K562 (cell line): ENCODE results near the gene DPH6. TPM values are rescaled to one million over a fixed set of nuclear protein-coding genes. Genes with fewer than 3 reads are reported as not detected.

ENCODE experiments used
- ATAC-seq: fragments of 200-7000 bp; cut with Tn5 transposase; 3 replicates; pipeline ENCODE4 v1.9.1; 2020; ENCODE audit warnings: moderate library complexity
- BruUV-seq: library from RNA; stranded (reverse); fragments of 400-500 nt; replicated peaks from 2 replicates; lab custom pipeline; 2021; lab: Mats Ljungman, UMichigan
- CTCF ChIA-PET: fragments of 300-600 bp; formaldehyde crosslinking; extraction: SDS; loops from one replicate; lab custom pipeline; 2021; ENCODE audit warnings: low intra/inter-chr PET ratio; lab: Yijun Ruan, JAX
- POLR2A ChIA-PET: fragments of 300-600, 350-650 bp; sonication (Branson Sonifier 250); formaldehyde crosslinking; extraction: SDS; loops from one replicate; lab custom pipeline; 2021; ENCODE audit warnings: antibody characterized with exemption, inconsistent platforms; lab: Yijun Ruan, JAX
- DNase-seq, 4 experiments: peaks; one replicate each; pipeline versions ENCODE4 v3.0.0 to v3.0.0-alpha.2; 2011 to 2018; ENCODE audit warnings: low spot score in 3 of 4, mixed read lengths in 3 of 4; ENCODE audit errors: extremely low read depth in 1 of 4
- FAIRE-seq: peaks from 2 replicates; lab custom pipeline; 2011; peaks lifted over from hg19 to GRCh38; lab: Jason Lieb, UNC
- H2AFZ ChIP-seq: 2 replicates; pipeline ENCODE4 v1.6.0; 2011; ENCODE audit warnings: low read depth, low read length, control low read depth, inconsistent platforms
- H3K27ac ChIP-seq: fragments of 200-600 bp; 3 replicates; pipeline ENCODE4 v1.8.0; 2011; ENCODE audit warnings: low read depth, mild to moderate bottlenecking, control low read depth, inconsistent platforms, low read length, moderate library complexity, mixed read lengths; ENCODE audit errors: extremely low read depth
- H3K27me3 ChIP-seq, 2 experiments: fragments of 300-600 bp in 1 of 2; 2 replicates in 1 of 2; 3 replicates in 1 of 2; pipeline versions ENCODE4 v1.6.0 to v1.8.0; 2011; ENCODE audit warnings: inconsistent platforms in 2 of 2, low read length in 2 of 2, mild to moderate bottlenecking in 1 of 2, mixed read lengths in 1 of 2, moderate library complexity in 1 of 2; ENCODE audit not compliant: control insufficient read depth in 2 of 2, insufficient read depth in 2 of 2
- H3K36me3 ChIP-seq: fragments of 300-600 bp; 3 replicates; pipeline ENCODE4 v1.8.0; 2011; ENCODE audit warnings: mild to moderate bottlenecking, low read length, inconsistent platforms; ENCODE audit not compliant: control insufficient read depth, insufficient read depth
- H3K4me1 ChIP-seq, 2 experiments: fragments of 200-600 bp in 1 of 2; replicated peaks in 1 of 2; 2 replicates in 1 of 2; 3 replicates in 1 of 2; pipeline versions ENCODE4 v1.5.1 to v1.8.0; 2011; ENCODE audit warnings: inconsistent platforms in 2 of 2, low read length in 2 of 2, mild to moderate bottlenecking in 1 of 2, mixed read lengths in 1 of 2, moderate library complexity in 1 of 2; ENCODE audit not compliant: control insufficient read depth in 2 of 2, insufficient read depth in 2 of 2
- H3K4me2 ChIP-seq: 2 replicates; pipeline ENCODE4 v1.6.1; 2011; ENCODE audit warnings: low read length, control low read depth, inconsistent platforms, mixed read lengths; ENCODE audit not compliant: insufficient read depth
- H3K4me3 ChIP-seq: fragments of 200-600 bp; sonication (generic), shearing (Covaris generic); 2 replicates; pipeline ENCODE4 v1.5.1; 2016; ENCODE audit warnings: control low read depth, inconsistent platforms
- H3K79me2 ChIP-seq: fragments of 200-600 bp; 3 replicates; pipeline ENCODE4 v1.8.0; 2011; ENCODE audit warnings: low read length, inconsistent platforms; ENCODE audit not compliant: control insufficient read depth, insufficient read depth
- H3K9ac ChIP-seq, 2 experiments: 2 replicates each; pipeline versions ENCODE4 v1.6.0 to v1.6.1; 2011; ENCODE audit warnings: low read depth in 2 of 2, low read length in 2 of 2, control low read depth in 1 of 2, inconsistent platforms in 1 of 2, mild to moderate bottlenecking in 1 of 2, mixed read lengths in 1 of 2; ENCODE audit not compliant: insufficient read depth in 1 of 2
- H3K9me1 ChIP-seq: one replicate; pipeline ENCODE4 v1.6.0; 2011; ENCODE audit warnings: inconsistent platforms, mild to moderate bottlenecking, low read length, moderate library complexity; ENCODE audit not compliant: control insufficient read depth, insufficient read depth
- H3K9me3 ChIP-seq: replicated peaks from 2 replicates; pipeline ENCODE4 v1.5.1; 2011; ENCODE audit warnings: low read depth, low read length, inconsistent platforms; ENCODE audit not compliant: control insufficient read depth, insufficient read depth
- H4K20me1 ChIP-seq: replicated peaks from 2 replicates; pipeline ENCODE4 v1.6.1; 2011; ENCODE audit warnings: low read length, inconsistent platforms, mixed read lengths; ENCODE audit not compliant: control insufficient read depth, insufficient read depth
- ARHGAP35 ChIP-seq: fragments of 450-650 bp; IDR thresholded peaks from 2 replicates; pipeline ENCODE4 v1.6.1; 2018; ENCODE audit not compliant: partially characterized antibody
- FOSL1 ChIP-seq: fragments of 200-800 bp; sonication (Bioruptor generic); conservative IDR thresholded peaks from 2 replicates; pipeline ENCODE4 v1.6.1; 2016; ENCODE audit warnings: missing genetic modification characterization, missing compliant biosample characterization
- MEF2D ChIP-seq: conservative IDR thresholded peaks from 2 replicates; pipeline ENCODE4 v1.6.1; 2016; ENCODE audit warnings: low read depth, missing genetic modification characterization, missing compliant biosample characterization
- NCOR1 ChIP-seq: fragments of 450-650 bp; IDR thresholded peaks from 2 replicates; pipeline ENCODE4 v1.6.1; 2016; ENCODE audit warnings: mild to moderate bottlenecking, moderate library complexity
- SMAD1 ChIP-seq: fragments of 150-350 bp; IDR thresholded peaks from 2 replicates; pipeline ENCODE4 v1.6.1; 2014; ENCODE audit warnings: low read length, low read depth; ENCODE audit not compliant: partially characterized antibody
- SMAD3 ChIP-seq: fragments of 450-650 bp; formaldehyde crosslinking; conservative IDR thresholded peaks from 2 replicates; pipeline ENCODE4 v1.4.0; 2020; ENCODE audit warnings: mild to moderate bottlenecking
- ZNF431 ChIP-seq: sonication (generic); formaldehyde crosslinking; IDR thresholded peaks from 2 replicates; pipeline ENCODE4 v1.8.0; 2022; ENCODE audit warnings: mild to moderate bottlenecking, missing genetic modification reagents
- whole genome bisulfite sequencing: fragments of 100-300 bp; shearing (Covaris generic); methylation state at CpG from one replicate; pipeline ENCODE4 v1.1.6; 2016; ENCODE audit warnings: low coverage, mixed read lengths; ENCODE audit not compliant: insufficient coverage; ENCODE audit errors: missing lambda C conversion rate; 5-methylcytosine and 5-hydroxymethylcytosine counted together
- in situ Hi-C: fragments of 300-500 bp; cut with MboI; formaldehyde crosslinking; loops from 4 replicates; pipeline ENCODE4 v1.15.0; 2018; ENCODE audit warnings: inconsistent platforms, mixed read lengths
- intact Hi-C: fragments of 100-400 bp; cut with micrococcal nuclease; formaldehyde crosslinking; loops from 2 replicates; pipeline ENCODE4 v1.14.2; 2022
- polyA plus RNA-seq, 8 experiments: library from polyadenylated mRNA; depleted of rRNA in 4 of 8; stranded (reverse) in 5 of 8; unstranded in 3 of 8; fragments of >200 nt; fragmentation: Nextera tagmentation in 2 of 8; fragmentation: Illumina TruSeq in 1 of 8; extraction: Ambion mirVana in 2 of 8; extraction: Trizol in 1 of 8; gene quantifications; 2 replicates each; pipeline versions ENCODE4 v1.2.1 to v1.2.3, GENCODE V29; 2011 to 2014; ENCODE audit warnings: inconsistent platforms in 1 of 8, missing spikeins in 1 of 8
- total RNA-seq, 7 experiments: library from RNA; depleted of rRNA in 6 of 7; stranded (reverse); fragments of >200 nt in 6 of 7; fragmentation: Illumina TruSeq in 2 of 7; extraction: Trizol in 2 of 7; gene quantifications; 2 replicates each; pipeline versions ENCODE4 v1.2.1 to v1.2.3, GENCODE V29; 2011 to 2021; ENCODE audit warnings: low replicate concordance in 1 of 7
- TF ChIP-seq, protein P1 (sequence below): IDR thresholded peaks from 3 replicates; pipeline ENCODE4 v1.6.1; 2011; ENCODE audit warnings: borderline replicate concordance, mild to moderate bottlenecking, moderate library complexity; ENCODE audit not compliant: insufficient read length; ENCODE audit errors: extremely low read depth
- TF ChIP-seq, protein P2 (sequence below): fragments of 250-450 bp; sonication (Bioruptor Pico); IDR thresholded peaks from 2 replicates; pipeline ENCODE4 v1.4.0; 2020; ENCODE audit warnings: mild to moderate bottlenecking, moderate library complexity
- TF ChIP-seq, protein P3 (sequence below): fragments of 250-450 bp; sonication (Bioruptor Pico); IDR thresholded peaks from 2 replicates; pipeline ENCODE4 v1.4.0; 2020; ENCODE audit warnings: borderline replicate concordance

Gene DPH6
- total and polyA plus RNA-seq, 9 of the 15 experiments (the other 6 are each of a cell fraction or from before 2014, with no cell fraction given), result 10.1 to 69.1 (median 18.8) TPM

DNA sequence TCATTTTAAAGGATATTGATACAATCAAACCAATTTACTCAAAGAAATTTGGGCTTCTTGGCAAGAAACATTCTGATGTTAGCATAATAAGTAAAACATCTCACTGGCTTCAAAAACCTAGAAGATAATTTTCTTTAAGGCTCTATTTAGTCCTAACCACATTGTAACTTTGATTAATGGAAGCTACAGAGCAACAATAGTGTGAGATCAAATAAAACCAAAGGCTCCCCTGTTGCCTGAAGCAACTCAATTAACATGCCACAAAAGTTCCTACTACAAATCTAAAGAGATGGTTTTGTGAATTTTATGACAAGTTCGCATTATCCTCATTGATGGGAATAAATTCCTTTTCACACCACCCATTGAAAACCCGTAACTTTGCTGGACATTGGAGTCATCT, 5.9 kb downstream of the DPH6 start (continued):
- no peak for TF ChIP-seq NCOR1
- TF ChIP-seq MEF2D (tag), result no peak
- TF ChIP-seq, protein P1, sequence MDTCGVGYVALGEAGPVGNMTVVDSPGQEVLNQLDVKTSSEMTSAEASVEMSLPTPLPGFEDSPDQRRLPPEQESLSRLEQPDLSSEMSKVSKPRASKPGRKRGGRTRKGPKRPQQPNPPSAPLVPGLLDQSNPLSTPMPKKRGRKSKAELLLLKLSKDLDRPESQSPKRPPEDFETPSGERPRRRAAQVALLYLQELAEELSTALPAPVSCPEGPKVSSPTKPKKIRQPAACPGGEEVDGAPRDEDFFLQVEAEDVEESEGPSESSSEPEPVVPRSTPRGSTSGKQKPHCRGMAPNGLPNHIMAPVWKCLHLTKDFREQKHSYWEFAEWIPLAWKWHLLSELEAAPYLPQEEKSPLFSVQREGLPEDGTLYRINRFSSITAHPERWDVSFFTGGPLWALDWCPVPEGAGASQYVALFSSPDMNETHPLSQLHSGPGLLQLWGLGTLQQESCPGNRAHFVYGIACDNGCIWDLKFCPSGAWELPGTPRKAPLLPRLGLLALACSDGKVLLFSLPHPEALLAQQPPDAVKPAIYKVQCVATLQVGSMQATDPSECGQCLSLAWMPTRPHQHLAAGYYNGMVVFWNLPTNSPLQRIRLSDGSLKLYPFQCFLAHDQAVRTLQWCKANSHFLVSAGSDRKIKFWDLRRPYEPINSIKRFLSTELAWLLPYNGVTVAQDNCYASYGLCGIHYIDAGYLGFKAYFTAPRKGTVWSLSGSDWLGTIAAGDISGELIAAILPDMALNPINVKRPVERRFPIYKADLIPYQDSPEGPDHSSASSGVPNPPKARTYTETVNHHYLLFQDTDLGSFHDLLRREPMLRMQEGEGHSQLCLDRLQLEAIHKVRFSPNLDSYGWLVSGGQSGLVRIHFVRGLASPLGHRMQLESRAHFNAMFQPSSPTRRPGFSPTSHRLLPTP, result no peak
- TF ChIP-seq, all 486 proteins: peak for 0

DNA sequence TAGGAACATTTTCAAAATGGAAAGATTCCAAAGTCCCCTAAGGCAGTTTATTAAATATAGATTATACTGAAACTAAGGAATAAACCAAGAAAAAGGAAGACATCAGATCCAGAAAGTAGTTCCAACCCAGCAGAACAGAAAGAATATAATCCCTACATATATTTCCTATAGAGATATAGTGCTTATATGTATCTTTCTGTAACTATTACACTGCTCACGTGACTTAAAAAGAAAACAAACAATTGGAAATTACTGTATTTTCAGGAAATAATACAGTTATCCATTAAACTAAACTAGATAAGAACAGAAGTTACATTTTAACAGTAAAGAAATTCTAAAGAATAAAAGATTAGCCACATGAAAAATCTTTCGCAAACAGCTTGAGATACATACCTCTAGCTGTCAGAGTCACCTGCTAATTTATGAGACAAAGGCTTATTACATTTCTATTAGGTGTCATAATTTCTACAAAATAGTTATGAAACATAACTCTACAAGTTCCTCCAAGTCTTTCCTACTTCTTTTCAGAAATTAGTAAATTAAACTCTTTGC, 10.5 kb downstream of the DPH6 start:
- 68% methylated on average over 2 of the region's 2 CpGs for WGBS
- BruUV-seq, result no TSS peak
- FAIRE-seq (no peak), ATAC-seq (no peak), DNase-seq (no peak)
- no peak overlapping the region for H3K27ac ChIP-seq
- peaks cover 8% of the 10 kb centered on the region; the same call in 2 of the 3 replicates for H3K36me3 ChIP-seq
- no peaks in the 10 kb centered on the region for H3K9me3 ChIP-seq
- H3K9ac ChIP-seq, result no peak overlapping the region
- no peaks in the 10 kb centered on the region for H3K27me3 ChIP-seq
- ChIA-PET POLR2A (no interaction called here), CTCF (no interaction called here)
- in situ Hi-C loops, result loop anchor here (25.0 kb wide), 1 partner anchor 1577 kb away; the partner anchor contains the start of gene MEIS2
- H3K9me1 ChIP-seq, result no peaks in the 10 kb centered on the region
- H3K4me2 ChIP-seq, result no peak overlapping the region
- intact Hi-C loops, result no loop called here
- H3K4me1 ChIP-seq, result no peaks in the 10 kb centered on the region
- H3K79me2 ChIP-seq, result no peaks in the 10 kb centered on the region
- H3K4me3 ChIP-seq, result no peak overlapping the region
- no peaks in the 10 kb centered on the region for H4K20me1 ChIP-seq
- no peak overlapping the region for H2AFZ ChIP-seq
- TF ChIP-seq SMAD1, result no peak
- TF ChIP-seq, protein P2, sequence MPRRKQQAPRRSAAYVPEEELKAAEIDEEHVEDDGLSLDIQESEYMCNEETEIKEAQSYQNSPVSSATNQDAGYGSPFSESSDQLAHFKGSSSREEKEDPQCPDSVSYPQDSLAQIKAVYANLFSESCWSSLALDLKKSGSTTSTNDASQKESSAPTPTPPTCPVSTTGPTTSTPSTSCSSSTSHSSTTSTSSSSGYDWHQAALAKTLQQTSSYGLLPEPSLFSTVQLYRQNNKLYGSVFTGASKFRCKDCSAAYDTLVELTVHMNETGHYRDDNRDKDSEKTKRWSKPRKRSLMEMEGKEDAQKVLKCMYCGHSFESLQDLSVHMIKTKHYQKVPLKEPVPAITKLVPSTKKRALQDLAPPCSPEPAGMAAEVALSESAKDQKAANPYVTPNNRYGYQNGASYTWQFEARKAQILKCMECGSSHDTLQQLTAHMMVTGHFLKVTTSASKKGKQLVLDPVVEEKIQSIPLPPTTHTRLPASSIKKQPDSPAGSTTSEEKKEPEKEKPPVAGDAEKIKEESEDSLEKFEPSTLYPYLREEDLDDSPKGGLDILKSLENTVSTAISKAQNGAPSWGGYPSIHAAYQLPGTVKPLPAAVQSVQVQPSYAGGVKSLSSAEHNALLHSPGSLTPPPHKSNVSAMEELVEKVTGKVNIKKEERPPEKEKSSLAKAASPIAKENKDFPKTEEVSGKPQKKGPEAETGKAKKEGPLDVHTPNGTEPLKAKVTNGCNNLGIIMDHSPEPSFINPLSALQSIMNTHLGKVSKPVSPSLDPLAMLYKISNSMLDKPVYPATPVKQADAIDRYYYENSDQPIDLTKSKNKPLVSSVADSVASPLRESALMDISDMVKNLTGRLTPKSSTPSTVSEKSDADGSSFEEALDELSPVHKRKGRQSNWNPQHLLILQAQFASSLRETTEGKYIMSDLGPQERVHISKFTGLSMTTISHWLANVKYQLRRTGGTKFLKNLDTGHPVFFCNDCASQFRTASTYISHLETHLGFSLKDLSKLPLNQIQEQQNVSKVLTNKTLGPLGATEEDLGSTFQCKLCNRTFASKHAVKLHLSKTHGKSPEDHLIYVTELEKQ (CRISPR knock-in tag), result no peak
- TF ChIP-seq, protein P3, sequence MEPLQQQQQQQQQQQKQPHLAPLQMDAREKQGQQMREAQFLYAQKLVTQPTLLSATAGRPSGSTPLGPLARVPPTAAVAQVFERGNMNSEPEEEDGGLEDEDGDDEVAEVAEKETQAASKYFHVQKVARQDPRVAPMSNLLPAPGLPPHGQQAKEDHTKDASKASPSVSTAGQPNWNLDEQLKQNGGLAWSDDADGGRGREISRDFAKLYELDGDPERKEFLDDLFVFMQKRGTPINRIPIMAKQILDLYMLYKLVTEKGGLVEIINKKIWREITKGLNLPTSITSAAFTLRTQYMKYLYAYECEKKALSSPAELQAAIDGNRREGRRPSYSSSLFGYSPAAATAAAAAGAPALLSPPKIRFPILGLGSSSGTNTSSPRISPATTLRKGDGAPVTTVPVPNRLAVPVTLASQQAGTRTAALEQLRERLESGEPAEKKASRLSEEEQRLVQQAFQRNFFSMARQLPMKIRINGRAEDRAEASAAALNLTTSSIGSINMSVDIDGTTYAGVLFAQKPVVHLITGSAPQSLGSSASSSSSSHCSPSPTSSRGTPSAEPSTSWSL (CRISPR knock-in tag), result no peak
- TF ChIP-seq ZNF431, result no peak
- TF ChIP-seq ARHGAP35, result no peak
- no peak for TF ChIP-seq FOSL1 (tag)
- TF ChIP-seq SMAD3 (CRISPR knock-in tag), result no peak
